Activated CD4-positive, alpha-beta memory T cell treated with anti-CD3 and anti-CD28 coated beads for 36 hours (primary cell): ENCODE data around the gene CHD9. TPM values are rescaled to one million over a fixed set of nuclear protein-coding genes. Genes with fewer than 3 reads are reported as not detected.
A peak's percentile ranks its signal among the peaks of the same experiment; 100 is the strongest.

Experiments used
- CTCF ChIA-PET: fragments of 350-600 bp; sonication (Branson Sonifier 250); formaldehyde crosslinking; loops from one replicate; lab custom pipeline; 2021; ENCODE audit warnings: antibody characterized with exemption, inconsistent platforms; lab: Charles Lee
- POLR2A ChIA-PET: fragments of 350-600 bp; sonication (Branson Sonifier 250); formaldehyde crosslinking; loops from one replicate; lab custom pipeline; 2021; ENCODE audit warnings: antibody characterized with exemption; lab: Charles Lee
- DNase-seq: peaks from one replicate; pipeline ENCODE4 v3.0.0-alpha.2; 2020
- H3K27ac Mint-ChIP-seq: one replicate; pipeline ENCODE4 v1.8.0; 2021; ENCODE audit warnings: mixed read lengths
- H3K27me3 Mint-ChIP-seq: one replicate; pipeline ENCODE4 v1.8.0; 2021; ENCODE audit warnings: mixed read lengths
- H3K36me3 Mint-ChIP-seq: one replicate; pipeline ENCODE4 v1.8.0; 2021; ENCODE audit warnings: mixed read lengths
- H3K4me1 Mint-ChIP-seq: one replicate; pipeline ENCODE4 v1.8.0; 2021; ENCODE audit warnings: low read depth, mixed read lengths
- H3K4me3 Mint-ChIP-seq: one replicate; pipeline ENCODE4 v1.8.0; 2021; ENCODE audit warnings: mild to moderate bottlenecking, mixed read lengths
- H3K9me3 Mint-ChIP-seq: one replicate; pipeline ENCODE4 v1.8.0; 2021; ENCODE audit warnings: mixed read lengths
- intact Hi-C: fragments of 100-400 bp; cut with micrococcal nuclease; formaldehyde crosslinking; loops from one replicate; pipeline ENCODE4 v1.15.1; 2023
- total RNA-seq, 2 experiments: library from RNA; stranded (reverse); gene quantifications; one replicate each; pipeline ENCODE4 v1.2.3, GENCODE V29; 2021

Gene CHD9
- total RNA-seq, 2 experiments from 2014 or later = 15.0 to 15.5 TPM

DNA sequence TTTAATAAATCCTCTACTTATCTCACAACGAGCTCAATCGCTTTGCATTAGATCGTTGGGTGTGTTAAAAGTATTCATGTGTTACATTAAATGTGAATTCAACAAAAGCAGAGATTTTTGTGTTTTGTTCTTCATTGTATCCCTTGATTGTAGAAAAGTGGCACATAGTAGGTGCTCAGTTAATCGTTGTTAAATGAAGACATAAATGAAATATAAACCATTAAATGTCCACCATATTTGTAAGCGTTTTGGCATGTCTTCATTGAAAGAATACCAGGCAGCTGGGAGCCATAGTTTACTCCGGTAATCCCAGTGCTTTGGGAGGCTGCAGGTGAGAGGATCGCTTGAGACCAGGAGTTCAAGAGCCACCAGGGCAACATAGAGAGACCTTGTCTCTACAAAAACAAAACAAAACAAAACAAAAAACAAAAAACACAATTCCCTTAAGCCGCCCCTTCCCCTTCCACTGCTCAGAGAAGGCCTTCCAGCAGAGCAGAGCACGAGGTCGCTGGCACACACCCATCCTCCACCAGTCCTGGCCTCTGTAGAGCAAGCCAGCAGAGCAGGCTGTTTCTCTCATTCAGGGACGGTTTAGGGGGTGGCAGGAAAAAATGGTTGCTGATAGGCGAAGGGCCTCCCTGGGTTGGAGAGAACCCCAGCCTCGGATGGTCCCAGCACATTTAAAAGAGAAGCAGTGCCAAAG lies 673 bp upstream of the CHD9 start:
- POLR2A ChIA-PET = no interaction called here

DNA sequence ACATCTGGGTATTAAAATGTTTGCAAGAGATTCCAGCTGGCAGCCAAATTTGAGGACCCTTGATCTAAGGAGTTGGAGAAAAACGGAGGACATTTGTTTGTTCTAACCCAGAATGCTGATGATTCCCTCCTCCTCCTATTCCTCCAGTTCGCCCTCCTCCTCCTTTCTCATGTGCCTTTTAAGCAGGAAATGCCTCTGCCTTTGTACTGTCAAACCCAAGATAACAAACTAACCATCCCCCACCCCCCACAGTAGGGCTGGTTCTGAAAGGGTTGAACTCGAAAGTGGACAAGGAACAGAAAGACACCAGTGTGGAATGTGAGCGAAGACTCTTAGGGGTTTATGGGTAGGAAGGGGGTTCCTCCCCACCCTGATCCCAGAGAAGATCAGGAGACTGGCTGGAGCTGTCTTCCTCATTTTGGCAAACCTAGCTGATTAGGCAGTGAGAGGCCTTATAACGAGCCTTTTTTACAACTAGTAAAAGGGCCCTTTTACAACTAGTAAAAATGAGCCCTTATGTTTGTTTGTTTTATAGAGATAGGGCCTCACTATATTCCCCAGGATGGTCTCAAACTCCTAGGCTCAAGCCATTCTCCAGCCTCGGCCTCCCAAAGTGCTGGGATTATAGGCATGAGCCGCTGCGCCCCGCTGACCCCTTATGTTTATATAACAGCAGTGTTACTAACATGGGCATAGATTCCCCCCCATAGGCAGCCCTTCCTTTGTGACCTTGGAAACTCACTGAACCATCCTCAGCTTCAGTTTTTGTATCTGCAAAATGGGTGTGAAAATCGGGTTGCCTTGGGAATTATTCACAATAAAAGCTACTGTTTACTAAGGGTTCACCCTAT lies 975 bp downstream of the CHD9 start:
- POLR2A ChIA-PET = interaction anchor here (0.6 kb wide), 1 partner anchor 99 kb away, joined by 3 read pairs; no protein-coding TSS in a partner anchor
- peak; percentile 17 for DNase-seq

More for the DNA sequence above, 673 bp upstream of the CHD9 start:
- no peaks in the 10 kb centered on the region for H3K36me3 Mint-ChIP-seq
- H3K27ac Mint-ChIP-seq = peak overlapping the region; percentile 44
- CTCF ChIA-PET = interaction anchor here (0.9 to 3.3 kb wide), 20 partner anchors 11 to 452 kb away, joined by 3 to 54 read pairs (median 5); no protein-coding TSS in a partner anchor
- peaks cover 17% of the 10 kb centered on the region for H3K4me1 Mint-ChIP-seq
- intact Hi-C loops = loop anchor here (2.0 to 10.0 kb wide), 2 partner anchors 381 to 449 kb away; partner anchors contain the start of genes AKTIP and RBL2
- H3K4me3 Mint-ChIP-seq = peak overlapping the region; percentile 78
- DNase-seq = peak; percentile 36
- no peaks in the 10 kb centered on the region for H3K27me3 Mint-ChIP-seq
- H3K9me3 Mint-ChIP-seq = no peaks in the 10 kb centered on the region

DNA sequence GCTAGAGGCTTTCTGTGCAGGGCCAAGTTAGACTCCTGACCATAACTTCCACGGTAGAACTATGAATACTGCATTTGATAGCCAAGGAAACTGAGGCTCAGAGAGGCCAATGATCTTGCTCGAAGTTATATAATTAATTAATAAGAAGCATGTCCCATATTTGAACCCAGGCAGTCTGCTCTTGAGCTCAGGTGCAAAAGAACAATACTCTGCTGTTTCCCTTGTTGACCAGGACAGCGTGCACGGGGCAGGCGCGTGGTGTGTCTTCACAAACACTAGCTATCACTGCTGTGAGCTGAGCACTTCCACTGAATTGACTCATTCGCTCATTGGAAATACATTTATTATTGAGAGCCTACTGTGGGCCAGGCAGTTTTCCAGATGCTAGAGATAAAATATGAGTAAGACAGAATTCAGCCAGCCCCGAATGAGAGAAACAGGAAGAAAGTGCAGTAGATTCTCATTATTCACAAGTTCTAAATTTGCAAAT lies 1.6 kb downstream of the CHD9 start:
- Mint-ChIP-seq H3K4me3 (no peak overlapping the region), H3K4me1 (peaks cover 21% of the 10 kb centered on the region), H3K27me3 (no peaks in the 10 kb centered on the region), H3K27ac (no peak overlapping the region), H3K9me3 (no peaks in the 10 kb centered on the region), H3K36me3 (no peaks in the 10 kb centered on the region)
- no peak for DNase-seq
- ChIA-PET POLR2A (interaction anchor here (0.6 kb wide), 1 partner anchor 98 kb away, joined by 3 read pairs; no protein-coding TSS in a partner anchor), CTCF (interaction anchor here (0.6 to 3.3 kb wide), 8 partner anchors 8 to 228 kb away, joined by 3 to 54 read pairs (median 8); no protein-coding TSS in a partner anchor)
- intact Hi-C loops = loop anchor here (5.0 to 10.0 kb wide), 2 partner anchors 151 to 378 kb away; partner anchors contain the start of gene RBL2

More for the DNA sequence above, 975 bp downstream of the CHD9 start:
- intact Hi-C loops = loop anchor here (1.0 to 10.0 kb wide), 7 partner anchors 44 to 447 kb away; partner anchors contain the start of genes AKTIP and RBL2
- Mint-ChIP-seq H3K4me1 (peaks cover 17% of the 10 kb centered on the region), H3K4me3 (peak overlapping the region; percentile 78), H3K27ac (peak overlapping the region; percentile 38), H3K36me3 (no peaks in the 10 kb centered on the region), H3K27me3 (no peaks in the 10 kb centered on the region), H3K9me3 (no peaks in the 10 kb centered on the region)
- CTCF ChIA-PET = interaction anchor here (0.6 to 3.3 kb wide), 34 partner anchors 7 to 452 kb away, joined by 3 to 54 read pairs (median 4); no protein-coding TSS in a partner anchor

DNA sequence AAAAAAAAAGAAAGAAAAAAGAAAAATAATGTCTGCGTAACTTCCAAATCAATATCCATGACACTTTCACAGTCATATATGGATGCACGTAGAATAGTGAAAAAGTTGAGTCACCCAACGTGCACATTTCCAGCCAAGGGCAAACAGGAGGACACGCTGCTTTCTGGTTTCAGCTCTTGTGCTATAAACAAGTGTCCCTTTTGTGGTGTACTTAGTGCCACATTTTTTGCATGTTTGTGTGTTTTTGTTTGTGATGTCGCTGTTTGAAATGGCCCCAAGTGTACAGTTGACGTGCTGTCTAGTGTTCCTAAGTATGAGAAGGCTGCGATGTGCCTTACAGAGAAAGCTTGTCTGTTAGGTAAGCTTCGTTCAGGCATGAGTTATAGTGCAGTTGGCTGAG lies 2.9 kb downstream of the CHD9 start:
- Mint-ChIP-seq H3K27ac (no peak overlapping the region), H3K4me3 (no peak overlapping the region), H3K27me3 (no peaks in the 10 kb centered on the region), H3K36me3 (no peaks in the 10 kb centered on the region), H3K9me3 (no peaks in the 10 kb centered on the region), H3K4me1 (peaks cover 24% of the 10 kb centered on the region)
- CTCF ChIA-PET = interaction anchor here (0.6 to 0.8 kb wide), 3 partner anchors 72 to 100 kb away, joined by 3 to 5 read pairs (median 3); no protein-coding TSS in a partner anchor
- no peak for DNase-seq
- intact Hi-C loops = loop anchor here (5.0 to 10.0 kb wide), 2 partner anchors 150 to 377 kb away; partner anchors contain the start of gene RBL2
- POLR2A ChIA-PET = no interaction called here

DNA sequence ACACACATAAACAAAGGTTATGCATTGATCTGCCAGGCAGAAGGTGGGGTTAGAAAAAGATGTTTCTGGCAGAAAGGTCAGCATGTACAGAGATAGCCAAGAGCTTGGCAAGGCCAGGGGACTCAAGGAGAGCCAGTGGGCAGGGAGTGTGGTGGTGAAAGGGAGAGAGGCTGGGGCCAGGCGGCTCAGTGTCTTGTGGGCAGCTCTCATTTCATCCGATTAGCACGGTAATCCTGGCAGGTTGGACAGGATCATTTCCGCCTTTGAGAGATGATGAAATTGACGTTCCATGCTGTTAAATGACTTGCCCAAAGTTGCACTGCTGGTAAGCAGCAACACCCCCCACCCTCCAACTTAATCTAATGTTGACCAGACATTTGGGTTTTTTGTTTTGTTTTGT lies 3.6 kb downstream of the CHD9 start:
- H3K4me1 Mint-ChIP-seq = peaks cover 23% of the 10 kb centered on the region
- no peak overlapping the region for H3K27ac Mint-ChIP-seq
- H3K4me3 Mint-ChIP-seq = no peak overlapping the region
- no peaks in the 10 kb centered on the region for H3K9me3 Mint-ChIP-seq
- ChIA-PET POLR2A (no interaction called here), CTCF (no interaction called here)
- H3K36me3 Mint-ChIP-seq = no peaks in the 10 kb centered on the region
- no peaks in the 10 kb centered on the region for H3K27me3 Mint-ChIP-seq
- intact Hi-C loops = loop anchor here (5.0 to 10.0 kb wide), 2 partner anchors 149 to 376 kb away; partner anchors contain the start of gene RBL2
- no peak for DNase-seq

DNA sequence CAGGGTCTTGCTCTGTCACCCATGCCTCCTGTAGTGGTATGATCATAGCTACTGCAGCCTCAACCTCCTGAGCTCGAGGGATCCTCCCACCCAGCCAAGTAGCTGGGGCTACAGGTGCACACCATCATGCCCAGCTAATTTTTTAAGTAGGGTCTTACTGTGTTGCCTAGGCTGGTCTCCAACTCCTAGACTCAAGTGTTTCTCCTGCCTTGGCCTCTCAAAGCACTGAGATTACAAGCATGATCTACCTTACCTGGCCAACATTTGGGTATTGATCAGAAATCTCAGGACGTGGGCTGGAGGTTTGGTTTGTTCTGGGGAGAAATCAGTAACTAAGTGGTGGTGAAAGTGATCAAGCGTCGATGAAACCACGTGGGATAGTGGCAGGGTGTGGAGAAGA lies 4.1 kb downstream of the CHD9 start:
- Mint-ChIP-seq H3K4me1 (peaks cover 23% of the 10 kb centered on the region), H3K36me3 (no peaks in the 10 kb centered on the region), H3K9me3 (no peaks in the 10 kb centered on the region), H3K27ac (no peak overlapping the region), H3K4me3 (no peak overlapping the region), H3K27me3 (no peaks in the 10 kb centered on the region)
- intact Hi-C loops = loop anchor here (5.0 to 10.0 kb wide), 2 partner anchors 148 to 376 kb away; partner anchors contain the start of gene RBL2
- POLR2A ChIA-PET = no interaction called here
- no peak for DNase-seq
- CTCF ChIA-PET = no interaction called here

DNA sequence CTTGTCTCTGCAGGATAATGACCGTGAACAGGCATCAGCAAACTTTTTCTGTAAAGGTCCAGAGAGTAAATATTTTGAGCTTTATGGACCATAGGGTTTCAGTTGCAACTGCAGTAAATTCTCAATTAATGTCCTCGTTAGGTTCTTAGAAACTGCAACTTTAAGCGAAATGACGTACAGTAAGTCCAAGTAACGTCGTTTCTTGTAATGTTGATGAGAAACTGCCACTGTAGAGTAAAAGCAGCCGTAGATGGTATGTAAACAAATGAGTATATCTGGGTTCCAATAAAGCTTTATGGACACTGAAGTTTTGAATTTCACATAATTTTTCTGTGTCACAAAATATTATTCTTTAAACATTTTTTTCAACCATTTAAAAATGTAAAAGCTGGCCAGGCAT lies 4.9 kb downstream of the CHD9 start:
- CTCF ChIA-PET = no interaction called here
- H3K36me3 Mint-ChIP-seq = no peaks in the 10 kb centered on the region

DNA sequence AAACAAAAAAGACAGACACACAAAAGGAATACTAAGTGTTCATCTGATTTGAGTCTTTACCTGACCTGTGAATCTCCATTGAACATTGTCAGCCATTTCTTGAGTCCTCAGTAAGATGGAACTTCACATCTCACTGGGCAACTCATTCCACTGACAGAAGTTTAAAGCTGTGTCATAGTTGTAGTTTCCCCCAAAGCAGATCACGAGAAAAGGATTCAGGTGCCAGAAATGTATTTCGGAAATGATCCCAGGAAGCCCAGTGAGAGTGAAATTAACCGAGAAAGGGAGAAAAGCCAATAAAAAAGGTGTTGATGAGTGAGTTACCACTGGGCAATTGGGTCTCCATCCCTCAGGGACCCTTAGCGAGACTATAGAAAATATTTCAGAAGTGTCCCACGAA lies 6.5 kb downstream of the CHD9 start:
- Mint-ChIP-seq H3K27ac (no peak overlapping the region), H3K9me3 (no peaks in the 10 kb centered on the region), H3K4me1 (peaks cover 20% of the 10 kb centered on the region), H3K36me3 (no peaks in the 10 kb centered on the region), H3K4me3 (no peak overlapping the region), H3K27me3 (no peaks in the 10 kb centered on the region)
- no peak for DNase-seq
- CTCF ChIA-PET = interaction anchor here (0.5 kb wide), 1 partner anchor 87 kb away, joined by 3 read pairs; no protein-coding TSS in a partner anchor
- intact Hi-C loops = no loop called here
- POLR2A ChIA-PET = no interaction called here

More for the DNA sequence above, 4.9 kb downstream of the CHD9 start:
- no peak overlapping the region for H3K4me3 Mint-ChIP-seq
- no peaks in the 10 kb centered on the region for H3K27me3 Mint-ChIP-seq
- no peaks in the 10 kb centered on the region for H3K9me3 Mint-ChIP-seq
- intact Hi-C loops = loop anchor here (5.0 to 10.0 kb wide), 2 partner anchors 148 to 375 kb away; partner anchors contain the start of gene RBL2
- peaks cover 18% of the 10 kb centered on the region for H3K4me1 Mint-ChIP-seq
- H3K27ac Mint-ChIP-seq = no peak overlapping the region
- DNase-seq = no peak
- POLR2A ChIA-PET = no interaction called here

DNA sequence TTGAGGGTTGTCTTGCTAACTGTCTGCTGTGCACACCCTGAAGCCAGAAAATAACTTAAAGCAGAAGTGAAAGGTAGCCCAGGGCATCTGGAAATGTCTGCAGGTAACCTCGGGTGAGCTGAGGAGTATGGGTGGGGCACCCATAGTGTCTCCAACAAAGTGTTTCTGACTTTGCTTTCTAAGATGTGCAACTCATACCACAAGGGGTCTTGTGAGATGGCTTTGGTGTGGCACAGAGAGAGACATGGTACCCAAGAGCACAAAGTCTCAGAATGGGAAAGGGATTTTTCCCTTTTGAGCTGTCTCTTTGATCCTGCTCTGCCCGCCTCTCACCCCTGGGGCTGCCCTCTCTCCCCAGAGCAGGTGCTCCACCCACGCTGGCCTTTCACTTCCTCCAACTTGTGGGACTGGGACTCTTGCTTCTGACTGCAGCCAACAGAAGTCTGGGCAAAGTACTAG lies 6.9 kb downstream of the CHD9 start:
- ChIA-PET CTCF (interaction anchor here (0.5 kb wide), 1 partner anchor 86 kb away, joined by 3 read pairs; no protein-coding TSS in a partner anchor), POLR2A (interaction anchor here (0.5 kb wide), 1 partner anchor 442 kb away, joined by 3 read pairs; the partner anchor contains the start of gene AKTIP)
- intact Hi-C loops = no loop called here
- no peak overlapping the region for H3K4me3 Mint-ChIP-seq
- peak; percentile 68 for DNase-seq
- H3K4me1 Mint-ChIP-seq = peaks cover 21% of the 10 kb centered on the region
- no peaks in the 10 kb centered on the region for H3K9me3 Mint-ChIP-seq
- no peaks in the 10 kb centered on the region for H3K36me3 Mint-ChIP-seq
- no peaks in the 10 kb centered on the region for H3K27me3 Mint-ChIP-seq
- no peak overlapping the region for H3K27ac Mint-ChIP-seq

DNA sequence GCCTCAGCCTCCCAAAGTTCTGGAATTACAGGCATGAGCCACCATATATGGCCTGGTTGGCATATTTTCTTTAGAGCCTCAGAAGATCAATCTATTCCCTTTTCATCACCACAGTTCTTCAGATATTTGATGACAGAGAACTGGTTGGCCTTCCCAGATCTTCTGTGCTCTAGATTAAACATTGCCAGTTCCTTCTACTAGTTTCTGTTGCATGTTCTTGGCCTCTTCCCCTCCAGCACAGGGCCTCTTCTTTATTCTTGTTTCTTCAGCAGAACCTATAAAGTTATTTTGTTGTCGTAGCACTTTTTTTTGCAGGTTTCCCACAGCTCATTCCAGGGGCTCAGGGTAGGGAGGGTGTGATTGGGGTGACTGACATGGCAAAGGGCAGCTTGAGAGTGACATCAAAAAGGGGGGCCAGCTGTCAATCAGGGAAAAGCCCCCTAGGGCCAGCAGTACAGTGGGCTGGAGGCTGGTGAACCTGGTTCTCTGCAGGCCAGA lies 9.3 kb downstream of the CHD9 start:
- Mint-ChIP-seq H3K9me3 (no peaks in the 10 kb centered on the region), H3K27ac (no peak overlapping the region), H3K4me3 (no peak overlapping the region), H3K36me3 (no peaks in the 10 kb centered on the region), H3K4me1 (peaks cover 31% of the 10 kb centered on the region), H3K27me3 (no peaks in the 10 kb centered on the region)
- ChIA-PET POLR2A (no interaction called here), CTCF (interaction anchor here (2.1 kb wide), 1 partner anchor 9 kb away, joined by 12 read pairs; the partner anchor contains the start of gene CHD9)
- intact Hi-C loops = no loop called here
- DNase-seq = no peak

DNA sequence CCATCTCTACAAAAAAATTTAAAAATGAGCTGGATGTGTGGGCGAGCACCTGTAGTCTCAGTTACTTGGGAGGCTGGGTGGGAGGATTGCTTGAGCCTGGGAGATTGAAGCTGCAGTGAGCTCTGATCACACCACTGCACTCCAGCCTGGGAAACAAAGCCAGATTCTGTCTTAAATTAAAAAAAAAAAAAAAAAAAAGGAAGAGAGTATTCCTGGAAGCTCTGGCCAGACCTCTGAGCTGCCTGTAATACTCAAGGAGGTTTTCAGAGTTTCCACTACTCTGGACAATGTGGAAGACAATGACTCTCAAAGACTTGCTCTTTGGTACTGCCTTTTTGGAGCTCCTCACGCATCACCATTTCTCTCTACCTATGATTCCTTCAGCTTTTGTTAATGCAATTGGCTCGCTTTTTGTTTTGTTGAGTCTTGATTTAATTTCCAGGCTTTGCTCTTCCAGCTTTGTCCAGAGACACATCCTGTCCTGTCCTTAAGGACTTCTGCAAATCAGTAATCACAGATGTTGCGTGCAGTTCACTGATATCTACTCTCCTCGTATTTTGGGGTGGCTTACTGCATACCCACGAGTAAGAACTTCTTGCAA lies 10.8 kb downstream of the CHD9 start:
- ChIA-PET POLR2A (no interaction called here), CTCF (interaction anchor here (2.1 kb wide), 1 partner anchor 10 kb away, joined by 12 read pairs; the partner anchor contains the start of gene CHD9)
- H3K27me3 Mint-ChIP-seq = no peaks in the 10 kb centered on the region
- no peak overlapping the region for H3K4me3 Mint-ChIP-seq
- DNase-seq = no peak
- intact Hi-C loops = no loop called here
- no peaks in the 10 kb centered on the region for H3K9me3 Mint-ChIP-seq
- H3K4me1 Mint-ChIP-seq = peaks cover 37% of the 10 kb centered on the region
- H3K27ac Mint-ChIP-seq = no peak overlapping the region
- no peaks in the 10 kb centered on the region for H3K36me3 Mint-ChIP-seq
